Measurements from ENCODE around the gene PKNOX2.
"Not testable (repeated sequence)": the region's sequence is repeated elsewhere in the genome, so short reads cannot be mapped to it uniquely, and the experiment has no call there.

The PKNOX2 gene

DNA sequence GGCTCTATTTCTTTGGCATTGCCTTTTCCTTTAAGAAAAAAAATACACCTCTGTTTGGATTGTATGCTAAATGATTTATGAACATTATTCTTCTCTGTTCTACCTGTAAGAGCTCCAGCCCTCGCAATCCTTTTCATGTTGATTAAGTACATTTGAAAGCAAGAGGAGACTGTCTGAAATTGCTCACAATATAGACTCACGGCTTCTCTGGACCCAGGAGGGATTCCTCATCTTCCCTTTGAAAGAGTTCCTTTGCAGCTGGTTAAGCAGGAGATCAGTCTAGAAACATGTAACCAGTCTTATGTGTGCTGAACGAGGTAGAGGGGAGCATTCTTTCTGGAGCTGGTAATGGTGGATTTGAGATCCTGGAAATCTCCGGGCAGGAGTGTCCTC is 47.4 kb downstream of the PKNOX2 start:
- DNase-seq (ENCODE audit: low read depth) = no peak

DNA sequence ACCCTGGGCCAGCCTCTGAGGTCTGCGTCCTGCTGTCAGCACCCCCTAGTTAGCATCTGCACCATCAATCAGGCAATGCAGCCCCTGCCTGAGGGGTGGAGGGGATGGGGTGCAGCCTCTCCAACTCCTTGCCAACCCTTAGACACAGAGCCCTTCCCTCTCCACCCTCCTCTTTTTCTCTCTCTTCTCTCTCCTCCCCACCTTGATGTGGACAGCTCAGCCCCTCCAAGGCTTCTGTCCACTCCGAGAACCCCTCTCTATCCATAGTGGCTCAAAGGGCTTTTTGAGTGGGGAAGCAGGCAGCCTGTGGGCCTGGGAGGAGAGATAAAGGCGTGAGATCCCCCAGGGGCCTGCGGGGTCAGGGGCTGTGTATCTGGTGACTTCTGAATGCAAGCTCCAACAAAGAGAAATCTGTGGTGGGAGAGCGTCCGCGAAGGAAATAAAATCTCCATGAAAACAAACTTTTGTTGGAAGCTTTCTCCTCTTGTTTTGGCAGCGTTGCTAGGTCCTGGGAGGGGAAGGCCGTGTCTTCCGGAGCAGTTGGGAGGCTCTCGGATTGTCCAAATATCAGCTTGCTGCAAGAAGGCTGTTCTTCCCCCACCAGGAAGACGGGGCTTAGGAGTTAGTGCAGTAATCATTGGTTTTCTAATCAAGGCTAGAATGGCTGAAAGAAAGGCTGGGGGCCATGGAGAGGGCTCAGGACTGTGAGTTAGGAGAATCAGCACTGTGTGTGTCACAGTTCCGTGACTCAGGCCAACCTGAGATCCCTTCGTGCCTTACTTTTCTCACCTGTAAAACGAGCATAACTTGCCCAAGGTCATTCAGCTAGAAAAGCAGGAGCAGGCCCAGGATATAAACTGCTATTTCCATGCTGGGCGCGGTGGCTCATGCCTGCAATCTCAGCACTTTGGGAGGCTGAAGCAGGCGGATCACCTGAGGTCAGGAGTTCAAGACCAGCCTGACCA is 50.3 kb downstream of the PKNOX2 start:
- TF ChIP-seq, protein P1, sequence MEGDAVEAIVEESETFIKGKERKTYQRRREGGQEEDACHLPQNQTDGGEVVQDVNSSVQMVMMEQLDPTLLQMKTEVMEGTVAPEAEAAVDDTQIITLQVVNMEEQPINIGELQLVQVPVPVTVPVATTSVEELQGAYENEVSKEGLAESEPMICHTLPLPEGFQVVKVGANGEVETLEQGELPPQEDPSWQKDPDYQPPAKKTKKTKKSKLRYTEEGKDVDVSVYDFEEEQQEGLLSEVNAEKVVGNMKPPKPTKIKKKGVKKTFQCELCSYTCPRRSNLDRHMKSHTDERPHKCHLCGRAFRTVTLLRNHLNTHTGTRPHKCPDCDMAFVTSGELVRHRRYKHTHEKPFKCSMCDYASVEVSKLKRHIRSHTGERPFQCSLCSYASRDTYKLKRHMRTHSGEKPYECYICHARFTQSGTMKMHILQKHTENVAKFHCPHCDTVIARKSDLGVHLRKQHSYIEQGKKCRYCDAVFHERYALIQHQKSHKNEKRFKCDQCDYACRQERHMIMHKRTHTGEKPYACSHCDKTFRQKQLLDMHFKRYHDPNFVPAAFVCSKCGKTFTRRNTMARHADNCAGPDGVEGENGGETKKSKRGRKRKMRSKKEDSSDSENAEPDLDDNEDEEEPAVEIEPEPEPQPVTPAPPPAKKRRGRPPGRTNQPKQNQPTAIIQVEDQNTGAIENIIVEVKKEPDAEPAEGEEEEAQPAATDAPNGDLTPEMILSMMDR (IDR thresholded peaks at IDR 0.05; ENCODE audit: low read depth, low read length, missing control alignments) = no peak
- no peak overlapping the region for H3K4me3 ChIP-seq (ENCODE audit: low read depth, low read length)
- DNase-seq (ENCODE audit: low read depth) = no peak

More for the DNA sequence above, 47.4 kb downstream of the PKNOX2 start:
- TF ChIP-seq, protein P1 (IDR thresholded peaks at IDR 0.05; ENCODE audit: low read depth, low read length, missing control alignments) = no peak
- no peak overlapping the region for H3K4me3 ChIP-seq (ENCODE audit: low read depth, low read length)

DNA sequence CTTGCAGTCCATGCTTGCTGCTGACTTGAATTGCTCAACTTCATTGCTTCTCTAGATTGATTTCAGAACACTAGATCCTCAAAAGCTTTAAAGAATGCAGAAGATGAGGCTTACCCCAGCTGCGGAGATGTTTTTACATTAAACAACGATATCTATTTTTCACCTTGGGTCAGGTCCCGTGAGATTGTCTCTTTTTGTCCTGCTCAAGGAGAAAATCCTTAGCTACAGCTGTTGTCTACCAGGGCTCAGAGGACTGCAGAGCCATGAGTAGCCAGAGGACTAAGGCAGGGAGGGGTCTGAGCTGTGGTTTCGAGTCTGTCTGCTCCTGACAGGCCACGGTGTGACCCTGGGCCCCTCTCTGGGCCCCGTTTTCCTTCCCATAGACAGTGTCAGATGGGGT is 51.4 kb downstream of the PKNOX2 start:
- H3K4me3 ChIP-seq (ENCODE audit: low read depth, low read length) = no peak overlapping the region
- no peak for DNase-seq (ENCODE audit: low read depth)
- TF ChIP-seq, protein P1 (IDR thresholded peaks at IDR 0.05; ENCODE audit: low read depth, low read length, missing control alignments) = no peak

DNA sequence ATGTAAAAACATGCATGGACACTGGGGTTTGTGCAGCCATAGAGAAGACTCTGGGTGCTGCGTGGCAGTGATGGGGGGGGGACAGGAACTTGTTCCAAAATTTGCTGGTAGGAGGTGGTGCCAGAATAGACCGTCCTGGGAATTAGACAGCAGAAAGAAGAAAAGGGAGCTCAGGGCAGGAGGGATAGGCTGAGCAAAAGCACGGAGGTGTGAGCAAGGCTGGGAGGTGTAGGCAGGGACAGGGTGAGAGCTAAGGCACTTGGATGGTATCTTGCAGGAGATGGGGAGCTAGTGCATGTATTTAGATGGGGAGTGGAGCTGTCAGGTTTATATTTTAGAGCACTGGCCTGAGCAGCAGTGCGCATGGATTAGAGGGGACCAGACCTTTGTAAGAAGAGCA is 53.8 kb downstream of the PKNOX2 start:
- H3K4me3 ChIP-seq (ENCODE audit: low read depth, low read length) = no peak overlapping the region

DNA sequence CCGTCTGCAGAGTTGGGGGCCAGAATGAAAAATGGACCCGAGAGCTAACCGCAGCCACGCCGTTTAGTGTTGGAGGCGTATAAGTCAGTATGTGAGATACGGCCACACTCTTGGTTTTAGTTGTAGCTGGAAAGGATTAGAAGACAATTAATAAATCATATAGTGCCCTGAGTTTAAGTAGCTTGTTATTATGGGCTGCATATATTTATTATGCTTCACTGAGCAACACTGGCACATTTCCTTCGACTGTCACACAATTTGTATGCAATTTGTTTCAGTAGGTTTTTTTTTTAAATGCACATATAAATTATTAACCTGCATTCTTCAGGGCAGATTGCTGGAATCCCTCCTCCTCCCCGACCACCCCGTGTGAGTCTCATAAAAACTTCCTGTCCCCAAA is 56.9 kb downstream of the PKNOX2 start:
- TF ChIP-seq, protein P1 (IDR thresholded peaks at IDR 0.05; ENCODE audit: low read depth, low read length, missing control alignments) = no peak
- DNase-seq (ENCODE audit: low read depth) = no peak
- H3K4me3 ChIP-seq (ENCODE audit: low read depth, low read length) = no peak overlapping the region

More for the DNA sequence above, 53.8 kb downstream of the PKNOX2 start:
- no peak for DNase-seq (ENCODE audit: low read depth)
- TF ChIP-seq, protein P1 (IDR thresholded peaks at IDR 0.05; ENCODE audit: low read depth, low read length, missing control alignments) = no peak

DNA sequence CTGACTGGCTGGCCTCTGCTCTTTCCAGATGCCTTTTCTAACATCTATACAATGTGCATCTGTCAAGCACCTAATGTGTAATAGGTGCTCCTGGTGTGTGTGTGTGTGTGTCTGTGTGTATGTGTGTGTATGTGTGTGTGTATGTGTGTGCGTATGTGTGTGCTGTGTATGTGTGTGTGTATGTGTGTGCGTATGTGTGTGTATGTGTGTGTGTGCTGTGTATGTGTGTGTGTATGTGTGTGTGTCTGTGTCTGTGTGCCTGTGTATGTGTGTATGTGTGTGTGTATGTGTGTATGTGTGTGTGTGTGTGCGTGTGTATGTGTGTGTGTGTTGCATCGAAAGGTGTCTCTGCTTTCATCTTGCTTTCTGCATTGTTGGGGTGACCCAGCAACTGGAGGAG is 57.9 kb downstream of the PKNOX2 start:
- TF ChIP-seq, protein P1 (IDR thresholded peaks at IDR 0.05; ENCODE audit: low read depth, low read length, missing control alignments) = no peak
- no peak overlapping the region for H3K4me3 ChIP-seq (ENCODE audit: low read depth, low read length)
- DNase-seq (ENCODE audit: low read depth) = no peak

DNA sequence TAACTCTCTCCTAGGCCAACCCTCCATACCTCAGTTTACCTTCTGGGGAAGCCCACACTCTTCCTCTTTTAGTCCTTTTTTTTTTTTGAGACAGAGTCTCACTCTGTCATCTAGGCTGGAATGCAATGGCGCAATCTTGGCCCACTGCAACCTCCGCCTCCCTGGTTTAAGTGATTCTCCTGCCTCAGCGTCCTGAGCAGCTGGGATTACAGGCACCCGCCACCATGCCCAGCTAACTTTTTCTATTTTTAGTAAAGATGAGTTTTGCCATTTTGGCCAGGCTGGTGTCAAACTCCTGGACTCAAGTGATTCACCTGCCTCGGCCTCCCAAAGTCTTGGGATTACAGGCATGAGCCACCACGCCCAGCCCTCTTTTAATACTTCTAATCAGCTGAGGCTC is 58.6 kb downstream of the PKNOX2 start:
- not testable (repeated sequence) for H3K4me3 ChIP-seq (ENCODE audit: low read depth, low read length); DNase-seq (ENCODE audit: low read depth)
